ENCODE results near the gene TBC1D3I. TPM values are rescaled to one million over a fixed set of nuclear protein-coding genes. Genes with fewer than 3 reads are reported as not detected.

TBC1D3I gene
- total RNA-seq (2022; extraction: Qiagen RNA extraction): 0.10 to 0.27 TPM (median 0.17 TPM) in 5 replicates

GRCh38 chr17:36264470-36264869 is at the start of gene TBC1D3I:
TSS of gene TBC1D3I (minus strand) at chr17:36264570. CDS start at chr17:36262985, 1,585 bp downstream.

GRCh38 chr17:36210439-36211211 is 53.7 kb downstream of the TBC1D3I start, which contains the start of gene CCL4L2:
TSS of gene CCL4L2 (plus strand) at chr17:36211063.

Other genes with a start within 250 kb of the TBC1D3I start
- gene CCL23, start 246.6 kb downstream of the TBC1D3I start, total RNA-seq (2022; extraction: Qiagen RNA extraction): not detected in 5 replicates
- not detected in 5 replicates for gene CCL18, start 200.3 kb downstream of the TBC1D3I start, total RNA-seq (2022; extraction: Qiagen RNA extraction)
- gene CCL3, start 174.4 kb downstream of the TBC1D3I start, total RNA-seq (2022; extraction: Qiagen RNA extraction): not detected in 5 replicates
- gene CCL4, start 160.7 kb downstream of the TBC1D3I start, total RNA-seq (2022; extraction: Qiagen RNA extraction): not detected in 5 replicates
- gene TBC1D3B, start 87.9 kb downstream of the TBC1D3I start, total RNA-seq (2022; extraction: Qiagen RNA extraction): 2.1 to 3.6 TPM (median 2.5 TPM) in 5 replicates
- not detected in 5 replicates for gene CCL3L1, start 67.8 kb downstream of the TBC1D3I start, total RNA-seq (2022; extraction: Qiagen RNA extraction)
- not detected in 5 replicates for gene CCL4L2, start 53.5 kb downstream of the TBC1D3I start, total RNA-seq (2022; extraction: Qiagen RNA extraction)
- gene TBC1D3G, start 59.3 kb upstream of the TBC1D3I start, total RNA-seq (2022; extraction: Qiagen RNA extraction): not detected in 5 replicates
- gene TBC1D3H, start 123.9 kb upstream of the TBC1D3I start, total RNA-seq (2022; extraction: Qiagen RNA extraction): not detected in 5 replicates
- gene ZNHIT3, start 222.1 kb upstream of the TBC1D3I start, total RNA-seq (2022; extraction: Qiagen RNA extraction): 77.2 to 87.0 TPM (median 83.6 TPM) in 5 replicates